Measurements from ENCODE around the gene CDK6. TPM values are rescaled to one million over a fixed set of nuclear protein-coding genes. Genes with fewer than 3 reads are reported as not detected.
A peak's percentile ranks its signal among the peaks of the same experiment; 100 is the strongest.

The CDK6 gene
- total RNA-seq, 4 donors from 2014 or later = 19.7 to 51.1 (median 33.8) TPM

DNA sequence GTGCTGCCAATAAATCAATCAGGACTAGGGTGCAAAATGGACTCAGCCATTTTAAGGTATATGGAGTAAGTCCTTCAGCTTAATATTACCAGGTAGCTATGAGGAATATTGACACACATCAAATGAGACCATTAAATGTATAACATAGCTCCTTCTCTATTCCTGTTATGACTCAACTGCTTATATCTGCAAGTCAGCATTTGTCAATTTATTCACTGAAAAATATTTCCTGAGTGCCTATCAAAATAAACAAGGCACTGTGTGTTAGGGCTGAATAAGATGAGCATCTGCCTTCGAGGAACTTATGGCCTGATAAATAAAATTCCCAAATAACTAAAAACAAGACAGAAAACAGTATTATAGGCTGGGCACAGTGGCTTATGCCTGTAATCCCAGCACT lies 113.8 kb downstream of the CDK6 start:
- Histone ChIP-seq H3K27me3 (no peaks in the 10 kb centered on the region), H3K4me3 (no peak overlapping the region), H3K27ac (peak overlapping the region in 3 of 4 donors; percentile 9 to 51 (median 24)), H3K4me1 (peaks cover 0 to 34% (median 6%) of the 10 kb centered on the region in 3 donors), H3K9me3 (no peaks in the 10 kb centered on the region), H3K36me3 (peaks cover 0 to 10% of the 10 kb centered on the region in 2 donors)
- no peak for ATAC-seq
- TF ChIP-seq POLR2AphosphoS5 (IDR thresholded peaks at IDR 0.05) (no peak), EP300 (IDR thresholded peaks at IDR 0.05) (no peak), POLR2A (IDR thresholded peaks at IDR 0.05) (no peak)
- TF ChIP-seq, protein P1, sequence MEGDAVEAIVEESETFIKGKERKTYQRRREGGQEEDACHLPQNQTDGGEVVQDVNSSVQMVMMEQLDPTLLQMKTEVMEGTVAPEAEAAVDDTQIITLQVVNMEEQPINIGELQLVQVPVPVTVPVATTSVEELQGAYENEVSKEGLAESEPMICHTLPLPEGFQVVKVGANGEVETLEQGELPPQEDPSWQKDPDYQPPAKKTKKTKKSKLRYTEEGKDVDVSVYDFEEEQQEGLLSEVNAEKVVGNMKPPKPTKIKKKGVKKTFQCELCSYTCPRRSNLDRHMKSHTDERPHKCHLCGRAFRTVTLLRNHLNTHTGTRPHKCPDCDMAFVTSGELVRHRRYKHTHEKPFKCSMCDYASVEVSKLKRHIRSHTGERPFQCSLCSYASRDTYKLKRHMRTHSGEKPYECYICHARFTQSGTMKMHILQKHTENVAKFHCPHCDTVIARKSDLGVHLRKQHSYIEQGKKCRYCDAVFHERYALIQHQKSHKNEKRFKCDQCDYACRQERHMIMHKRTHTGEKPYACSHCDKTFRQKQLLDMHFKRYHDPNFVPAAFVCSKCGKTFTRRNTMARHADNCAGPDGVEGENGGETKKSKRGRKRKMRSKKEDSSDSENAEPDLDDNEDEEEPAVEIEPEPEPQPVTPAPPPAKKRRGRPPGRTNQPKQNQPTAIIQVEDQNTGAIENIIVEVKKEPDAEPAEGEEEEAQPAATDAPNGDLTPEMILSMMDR (IDR thresholded peaks at IDR 0.05) = no peak
- WGBS, 2 donors (ENCODE audit: low coverage in 1 of 2) = 80 to 94% methylated on average over 1 of the region's 1 CpG

DNA sequence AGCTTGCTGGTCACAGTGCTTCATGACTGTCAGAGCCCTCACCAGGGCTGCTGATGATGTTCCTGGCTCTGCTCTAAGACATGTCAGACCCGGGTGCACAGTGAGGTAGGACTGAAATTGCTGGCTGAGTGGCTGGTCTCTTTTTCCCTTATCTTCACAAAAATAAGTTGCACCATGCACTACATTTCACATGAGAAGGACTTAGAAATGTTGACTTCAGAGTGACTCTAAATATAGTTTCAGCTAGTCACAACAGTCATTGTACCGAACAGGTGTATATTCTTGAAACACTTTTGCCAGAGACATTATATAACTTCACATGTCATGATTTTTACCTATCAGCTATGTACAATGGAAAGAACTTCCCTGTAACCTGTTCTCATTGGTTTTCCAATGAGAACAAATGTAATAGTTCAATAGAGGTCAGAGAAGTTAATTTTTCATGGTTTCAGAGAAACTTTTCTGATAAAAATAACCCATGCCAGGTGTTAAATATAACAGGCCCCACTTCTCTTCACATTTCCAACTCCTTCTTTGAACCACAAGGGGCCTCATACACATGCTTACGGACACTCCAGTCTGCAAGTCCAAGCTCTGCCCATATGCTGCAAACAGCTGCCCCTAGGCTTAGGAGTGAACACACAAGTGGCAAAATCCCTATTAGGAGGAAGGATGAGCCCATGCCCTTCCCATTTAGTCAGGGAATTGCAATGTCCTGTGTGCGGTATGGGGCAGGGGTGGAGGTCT lies 115.6 kb downstream of the CDK6 start:
- TF ChIP-seq POLR2AphosphoS5 (IDR thresholded peaks at IDR 0.05) (no peak), EP300 (IDR thresholded peaks at IDR 0.05) (no peak), POLR2A (IDR thresholded peaks at IDR 0.05) (no peak)
- TF ChIP-seq, protein P1 (IDR thresholded peaks at IDR 0.05) = no peak
- no peak for ATAC-seq
- Histone ChIP-seq H3K9me3 (no peaks in the 10 kb centered on the region), H3K27ac (peak overlapping the region in 1 of 4 donors; percentile 1), H3K4me3 (no peak overlapping the region), H3K36me3 (peaks cover 0 to 10% of the 10 kb centered on the region in 2 donors), H3K4me1 (peaks cover 0 to 47% (median 6%) of the 10 kb centered on the region in 3 donors), H3K27me3 (no peaks in the 10 kb centered on the region)
- WGBS, 2 donors (ENCODE audit: low coverage in 1 of 2) = 69 to 86% methylated on average over 3 to 4 of the region's 4 CpGs

DNA sequence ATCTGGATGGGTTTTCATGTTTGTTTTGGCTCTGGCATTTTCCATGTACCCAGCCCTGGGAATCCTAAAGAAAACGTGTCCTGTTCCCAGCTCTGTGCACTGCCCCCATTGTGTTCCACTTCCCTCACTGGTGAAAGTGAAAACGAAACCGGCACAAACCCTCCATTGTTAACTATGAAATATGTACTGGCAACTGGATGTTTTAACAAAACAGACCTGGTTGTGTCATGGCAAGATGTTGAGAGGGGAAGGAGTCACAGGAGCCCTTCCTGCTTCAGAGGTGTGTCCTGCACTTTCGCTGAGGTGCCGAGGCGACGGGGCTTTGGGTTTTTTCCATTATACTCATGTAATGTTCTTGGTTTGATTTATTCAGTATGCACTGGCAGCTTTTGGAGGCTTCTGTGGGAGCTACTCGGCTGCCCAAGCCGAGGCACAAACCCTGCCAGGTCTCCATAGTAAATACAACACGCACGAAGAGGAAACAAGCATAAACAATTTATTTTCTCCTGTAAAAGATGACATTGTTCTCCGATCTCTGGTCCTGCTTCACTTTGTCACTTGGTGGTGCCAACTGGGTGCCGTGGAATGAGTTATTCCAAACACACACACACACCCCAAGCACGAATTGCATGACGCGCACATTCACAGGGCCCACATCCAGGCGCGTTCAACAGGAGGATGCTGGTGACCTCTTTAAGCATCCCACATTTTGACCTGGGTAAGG lies 118.2 kb downstream of the CDK6 start:
- Histone ChIP-seq H3K4me1 (peaks cover 6 to 55% (median 6%) of the 10 kb centered on the region in 3 donors), H3K36me3 (no peaks in the 10 kb centered on the region), H3K9me3 (no peaks in the 10 kb centered on the region), H3K27me3 (no peaks in the 10 kb centered on the region), H3K4me3 (peak overlapping the region; percentile 55 to 57), H3K27ac (peak overlapping the region; percentile 86 to 91 (median 86))
- 28 to 47% methylated on average over 12 to 15 of the region's 18 CpGs for WGBS, 2 donors (ENCODE audit: low coverage in 1 of 2)
- TF ChIP-seq POLR2A (IDR thresholded peaks at IDR 0.05) = peak in 1 of 2 donors; percentile 16
- peak; percentile 59 for TF ChIP-seq POLR2AphosphoS5 (IDR thresholded peaks at IDR 0.05)
- no peak for TF ChIP-seq EP300 (IDR thresholded peaks at IDR 0.05)
- ATAC-seq = peak; percentile 88

DNA sequence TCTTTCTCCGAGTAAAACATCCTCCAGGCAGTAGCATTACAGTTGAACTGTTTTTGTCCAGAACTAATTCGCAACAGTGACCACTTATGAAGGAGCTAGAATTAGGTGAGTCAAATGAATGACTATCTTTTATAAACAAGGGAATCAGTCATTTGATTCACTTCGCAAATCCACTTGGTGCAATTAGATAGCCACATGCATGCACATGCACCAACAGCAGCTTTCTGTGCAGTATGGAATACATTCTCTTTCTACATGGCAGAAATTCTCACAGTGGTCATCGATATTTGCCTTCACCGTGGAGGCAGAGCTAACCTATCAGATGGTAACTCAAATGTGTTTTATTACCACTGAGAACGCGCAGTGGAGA lies 118.8 kb downstream of the CDK6 start:
- WGBS, 2 donors (ENCODE audit: low coverage in 1 of 2) = 38 to 58% methylated on average over 7 of the region's 7 CpGs
- H3K9me3 ChIP-seq = no peaks in the 10 kb centered on the region
- TF ChIP-seq POLR2AphosphoS5 (IDR thresholded peaks at IDR 0.05) = no peak
- TF ChIP-seq EP300 (IDR thresholded peaks at IDR 0.05) = no peak
- TF ChIP-seq, protein P1 (IDR thresholded peaks at IDR 0.05) = no peak
- no peak for TF ChIP-seq POLR2A (IDR thresholded peaks at IDR 0.05)
- H3K36me3 ChIP-seq = no peaks in the 10 kb centered on the region
- ATAC-seq = no peak
- H3K4me3 ChIP-seq = peak overlapping the region; percentile 55 to 57
- H3K4me1 ChIP-seq = peaks cover 4 to 49% (median 6%) of the 10 kb centered on the region in 3 donors
- H3K27me3 ChIP-seq = no peaks in the 10 kb centered on the region
- H3K27ac ChIP-seq = peak overlapping the region; percentile 86 to 91 (median 86)

DNA sequence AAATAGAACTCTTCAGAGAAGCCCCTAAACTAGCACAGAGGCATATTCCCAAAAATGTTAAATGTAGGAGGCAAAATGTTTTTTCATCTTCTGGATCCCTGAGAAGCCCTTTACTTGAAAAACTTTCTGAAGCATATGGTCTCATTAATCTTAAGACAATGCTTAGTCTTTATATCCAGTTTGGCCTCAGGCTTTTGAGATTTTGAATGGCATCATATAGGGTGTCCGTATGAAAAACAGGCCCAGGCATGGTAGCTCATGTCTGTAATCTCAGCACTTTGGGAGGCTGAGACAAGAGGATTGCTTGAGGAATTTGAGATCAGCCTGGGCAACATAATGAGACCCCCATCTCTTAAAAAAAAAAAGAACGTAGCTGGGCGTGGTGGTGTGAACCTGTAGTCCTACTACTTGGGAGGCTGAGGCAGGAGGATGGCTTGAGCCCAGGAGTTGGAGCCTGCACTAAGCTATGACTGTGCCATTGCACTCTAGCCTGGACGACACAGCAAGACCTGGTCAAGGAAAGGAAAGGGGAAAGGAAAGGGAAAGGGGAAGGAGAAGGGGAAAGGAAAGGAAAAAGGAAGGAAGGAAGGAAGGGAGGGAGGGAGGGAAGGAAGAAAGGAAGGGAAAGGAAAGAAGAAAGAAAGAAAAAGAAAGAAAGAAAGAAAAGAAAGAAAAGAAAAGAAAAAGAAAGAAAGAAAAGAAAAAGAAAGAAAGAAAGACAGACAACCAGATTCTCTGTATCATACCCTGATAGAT lies 119.4 kb downstream of the CDK6 start:
- Histone ChIP-seq H3K4me3 (peak overlapping the region; percentile 55 to 57), H3K36me3 (no peaks in the 10 kb centered on the region), H3K27me3 (no peaks in the 10 kb centered on the region), H3K27ac (peak overlapping the region; percentile 86 to 91 (median 86)), H3K4me1 (peaks cover 2 to 47% (median 6%) of the 10 kb centered on the region in 3 donors), H3K9me3 (no peaks in the 10 kb centered on the region)
- WGBS, 2 donors (ENCODE audit: low coverage in 1 of 2) = 90% methylated on average over 3 of the region's 4 CpGs; no CpG with 5 or more reads in 1 of the 2 donors
- TF ChIP-seq POLR2AphosphoS5 (IDR thresholded peaks at IDR 0.05) (no peak), EP300 (IDR thresholded peaks at IDR 0.05) (no peak), POLR2A (IDR thresholded peaks at IDR 0.05) (no peak)
- TF ChIP-seq, protein P1 (IDR thresholded peaks at IDR 0.05) = no peak
- ATAC-seq = no peak

Data from gastroesophageal sphincter (tissue), 4 donors.